ENCODE results near the gene BCO1.
"Not testable (repeated sequence)": the region's sequence is repeated elsewhere in the genome, so short reads cannot be mapped to it uniquely, and the experiment has no call there.

The BCO1 gene

DNA sequence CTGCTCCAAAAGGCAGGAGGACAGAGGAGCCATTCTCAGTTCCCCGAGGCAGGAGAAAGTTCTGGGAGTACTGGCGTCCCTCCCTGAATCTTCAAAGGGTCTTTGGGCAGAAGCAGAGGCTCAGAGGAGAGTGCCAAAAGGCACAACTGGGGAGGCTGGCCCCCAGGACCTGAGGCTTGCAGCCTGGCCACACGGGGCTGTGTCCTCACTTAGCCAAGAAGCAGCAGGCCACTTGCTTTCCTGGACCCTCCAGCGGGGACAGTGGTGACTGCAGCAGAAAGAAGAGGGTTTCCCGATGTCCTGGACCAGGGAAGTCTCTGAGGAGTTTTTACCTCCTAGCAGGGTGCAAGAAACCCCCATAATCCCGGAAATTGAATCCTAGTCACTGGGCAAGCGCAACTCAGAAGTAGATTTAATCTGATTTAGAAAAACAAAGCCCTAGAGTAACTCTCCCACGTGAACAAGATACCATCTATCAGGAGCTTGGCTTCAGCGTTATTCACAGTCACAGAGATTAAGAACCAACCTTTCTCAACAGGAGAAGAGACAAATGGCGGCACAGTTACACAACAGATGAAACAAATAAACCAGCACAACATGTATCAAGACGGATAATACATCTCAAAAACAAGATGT lies 25.5 kb upstream of the BCO1 start:
- Histone ChIP-seq H3K9ac (no peak overlapping the region), H3K27ac (no peak overlapping the region)

DNA sequence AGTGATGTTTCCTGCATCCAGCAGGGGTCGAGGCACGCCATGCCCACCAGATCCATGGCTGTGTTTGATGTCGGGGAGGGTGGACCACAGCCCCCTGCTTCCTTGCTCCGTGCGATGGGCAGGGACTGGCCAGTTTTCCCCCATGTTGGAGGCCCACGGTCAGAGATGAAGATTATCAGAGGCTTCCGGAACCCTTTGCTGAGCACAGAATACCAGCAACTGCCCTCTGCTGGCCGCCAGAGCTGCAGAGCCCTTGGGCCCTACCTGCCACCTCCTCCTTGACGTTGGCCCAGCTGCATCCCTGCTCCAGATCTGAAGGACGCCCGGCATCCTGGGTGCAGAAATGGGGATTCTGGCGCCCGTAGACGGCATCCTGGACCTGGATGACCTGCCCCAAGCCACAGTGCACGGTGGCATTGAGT lies 23.7 kb upstream of the BCO1 start:
- H3K4me2 ChIP-seq: no peak overlapping the region
- no peaks in the 10 kb centered on the region for H4K20me1 ChIP-seq
- peaks cover 0 to 4% (median 0%) of the 10 kb centered on the region in 10 experiments; a peak in 2 of 20 replicates for H3K4me1 ChIP-seq
- H3K9me3 ChIP-seq (replicated peaks in 1 of 11): no peaks in the 10 kb centered on the region
- no peak overlapping the region for H3K9ac ChIP-seq
- H3K27ac ChIP-seq: no peak overlapping the region
- TF ChIP-seq Cebpa-rat (IDR thresholded peaks at IDR 0.05): no peak
- no peak overlapping the region for H3K4me3 ChIP-seq
- no peaks in the 10 kb centered on the region for H3K27me3 ChIP-seq
- H3K36me3 ChIP-seq: no peaks in the 10 kb centered on the region

More for the DNA sequence above, 25.5 kb upstream of the BCO1 start:
- Histone ChIP-seq H3K4me2 (no peak overlapping the region), H3K36me3 (no peaks in the 10 kb centered on the region), H3K27me3 (no peaks in the 10 kb centered on the region), H4K20me1 (no peaks in the 10 kb centered on the region), H3K4me1 (peaks cover 0 to 4% (median 0%) of the 10 kb centered on the region in 10 experiments; a peak in 2 of 20 replicates), H3K4me3 (no peak overlapping the region), H3K9me3 (replicated peaks in 1 of 11) (no peaks in the 10 kb centered on the region)
- TF ChIP-seq Cebpa-rat (IDR thresholded peaks at IDR 0.05): no peak

- no peak for TF ChIP-seq Cebpa-rat (IDR thresholded peaks at IDR 0.05)
- H3K27me3 ChIP-seq: no peaks in the 10 kb centered on the region
These were observed 22.4 kb upstream of the BCO1 start for GRCh38 chr16:81216114-81216513.

DNA sequence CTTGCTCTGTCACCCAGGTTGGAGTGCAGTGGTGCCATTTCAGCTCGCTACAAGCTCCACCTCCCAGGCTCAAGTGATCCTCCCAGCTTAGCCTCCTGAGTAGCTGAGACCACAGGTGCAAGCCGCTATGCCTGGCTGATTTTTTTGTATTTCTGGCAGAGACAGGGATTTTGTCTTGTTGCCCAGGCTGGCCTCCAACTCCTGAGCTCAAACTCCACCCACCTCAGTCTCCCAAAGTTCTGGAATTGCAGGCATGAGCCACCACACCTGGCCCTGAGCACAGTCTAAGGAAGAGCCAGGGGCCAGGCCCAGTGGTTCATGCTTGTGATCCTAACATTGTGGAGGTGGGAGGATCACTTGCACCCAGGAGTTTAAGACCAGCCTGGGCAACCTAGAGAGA lies 21.8 kb upstream of the BCO1 start:
- H3K9me3 ChIP-seq (replicated peaks in 1 of 11): no peaks in the 10 kb centered on the region
- H3K4me3 ChIP-seq: no peak overlapping the region
- H3K27me3 ChIP-seq: no peaks in the 10 kb centered on the region
- TF ChIP-seq Cebpa-rat (IDR thresholded peaks at IDR 0.05): no peak
- no peaks in the 10 kb centered on the region for H4K20me1 ChIP-seq
- H3K27ac ChIP-seq: no peak overlapping the region
- H3K4me2 ChIP-seq: no peak overlapping the region
- no peak overlapping the region for H3K9ac ChIP-seq
- H3K36me3 ChIP-seq: no peaks in the 10 kb centered on the region
- no peaks in the 10 kb centered on the region for H3K4me1 ChIP-seq

More at GRCh38 chr16:81216114-81216513, 22.4 kb upstream of the BCO1 start:
- no peak overlapping the region for H3K4me2 ChIP-seq
- no peak overlapping the region for H3K4me3 ChIP-seq
- H3K36me3 ChIP-seq: no peaks in the 10 kb centered on the region
- peaks cover 0 to under 1% (median 0%) of the 10 kb centered on the region in 10 experiments; a peak in 1 of 20 replicates for H3K4me1 ChIP-seq
- no peak overlapping the region for H3K27ac ChIP-seq
- no peaks in the 10 kb centered on the region for H3K9me3 ChIP-seq (replicated peaks in 1 of 11)
- H4K20me1 ChIP-seq: no peaks in the 10 kb centered on the region
- H3K9ac ChIP-seq: no peak overlapping the region

- H3K27me3 ChIP-seq: no peaks in the 10 kb centered on the region
- TF ChIP-seq Cebpa-rat (IDR thresholded peaks at IDR 0.05): no peak
- H3K9ac ChIP-seq: no peak overlapping the region
- no peaks in the 10 kb centered on the region for H3K36me3 ChIP-seq
- no peaks in the 10 kb centered on the region for H3K4me1 ChIP-seq
- no peak overlapping the region for H3K27ac ChIP-seq
- no peak overlapping the region for H3K4me3 ChIP-seq
- no peaks in the 10 kb centered on the region for H3K9me3 ChIP-seq (replicated peaks in 1 of 11)
- H4K20me1 ChIP-seq: no peaks in the 10 kb centered on the region
- no peak overlapping the region for H3K4me2 ChIP-seq
These were observed 19.3 kb upstream of the BCO1 start for GRCh38 chr16:81219151-81219550.

GRCh38 chr16:81220349-81220748 lies 18.1 kb upstream of the BCO1 start:
- Histone ChIP-seq H3K4me1 (no peaks in the 10 kb centered on the region), H3K9me3 (replicated peaks in 1 of 11) (no peaks in the 10 kb centered on the region), H3K27ac (no peak overlapping the region), H4K20me1 (no peaks in the 10 kb centered on the region), H3K4me2 (no peak overlapping the region), H3K36me3 (no peaks in the 10 kb centered on the region), H3K4me3 (no peak overlapping the region), H3K27me3 (no peaks in the 10 kb centered on the region), H3K9ac (no peak overlapping the region)
- TF ChIP-seq Cebpa-rat (IDR thresholded peaks at IDR 0.05): no peak

- no peak overlapping the region for H3K4me3 ChIP-seq
- H3K27me3 ChIP-seq: no peaks in the 10 kb centered on the region
- H3K4me1 ChIP-seq: no peaks in the 10 kb centered on the region
- no peak for TF ChIP-seq Cebpa-rat (IDR thresholded peaks at IDR 0.05)
- no peaks in the 10 kb centered on the region for H3K9me3 ChIP-seq (replicated peaks in 1 of 11)
- no peak overlapping the region for H3K9ac ChIP-seq
- H3K4me2 ChIP-seq: no peak overlapping the region
- no peaks in the 10 kb centered on the region for H3K36me3 ChIP-seq
- no peak overlapping the region for H3K27ac ChIP-seq
- H4K20me1 ChIP-seq: no peaks in the 10 kb centered on the region
These were observed 16.8 kb upstream of the BCO1 start for GRCh38 chr16:81221731-81222130.

DNA sequence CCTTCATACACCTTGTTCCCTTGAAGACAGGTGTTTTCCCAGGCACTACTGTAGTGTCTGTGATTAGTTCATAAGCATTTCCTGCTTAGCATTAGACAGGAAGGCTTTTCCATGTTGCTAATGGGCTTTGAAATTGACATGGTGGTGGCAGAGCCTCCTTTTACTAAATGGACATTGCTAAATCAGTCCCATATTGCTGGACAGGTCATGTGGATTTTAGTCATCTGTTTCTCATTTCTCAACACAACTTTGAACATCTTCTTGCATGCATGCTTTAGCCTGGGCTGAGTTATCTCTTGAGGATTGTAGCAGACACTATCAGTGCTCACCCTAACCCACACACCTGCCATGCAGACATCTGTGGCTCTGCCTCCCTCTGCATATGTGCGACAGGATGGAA lies 13.7 kb upstream of the BCO1 start:
- no peak overlapping the region for H3K27ac ChIP-seq
- no peak overlapping the region for H3K4me2 ChIP-seq
- H3K9ac ChIP-seq: no peak overlapping the region
- H4K20me1 ChIP-seq: no peaks in the 10 kb centered on the region
- no peaks in the 10 kb centered on the region for H3K27me3 ChIP-seq
- H3K4me3 ChIP-seq: no peak overlapping the region
- no peaks in the 10 kb centered on the region for H3K4me1 ChIP-seq
- TF ChIP-seq Cebpa-rat (IDR thresholded peaks at IDR 0.05): no peak
- no peaks in the 10 kb centered on the region for H3K9me3 ChIP-seq (replicated peaks in 1 of 11)
- no peaks in the 10 kb centered on the region for H3K36me3 ChIP-seq

DNA sequence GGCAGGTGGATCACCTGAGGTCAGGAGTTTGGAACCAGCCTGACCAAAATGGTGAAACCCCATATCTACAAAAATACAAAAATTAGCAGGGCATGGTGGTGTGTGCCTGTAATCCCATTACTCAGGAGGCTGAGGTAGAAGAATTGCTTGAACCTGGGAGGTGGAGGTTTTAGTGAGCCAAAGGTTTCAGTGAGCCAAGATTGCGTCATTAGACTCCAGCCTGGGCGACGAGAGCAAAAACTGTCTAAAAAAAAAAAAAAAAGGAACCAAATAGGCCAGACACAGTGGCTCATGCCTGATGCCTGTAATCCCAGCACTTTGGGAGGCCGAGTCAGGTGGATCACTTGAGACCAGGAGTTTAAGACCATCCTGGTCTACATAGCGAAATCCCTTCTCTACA lies 12.8 kb upstream of the BCO1 start:
- H3K27ac ChIP-seq; H3K36me3 ChIP-seq; H4K20me1 ChIP-seq; H3K27me3 ChIP-seq; H3K4me1 ChIP-seq; H3K4me3 ChIP-seq; H3K9me3 ChIP-seq (replicated peaks in 1 of 11); H3K4me2 ChIP-seq; H3K9ac ChIP-seq: not testable (repeated sequence)

DNA sequence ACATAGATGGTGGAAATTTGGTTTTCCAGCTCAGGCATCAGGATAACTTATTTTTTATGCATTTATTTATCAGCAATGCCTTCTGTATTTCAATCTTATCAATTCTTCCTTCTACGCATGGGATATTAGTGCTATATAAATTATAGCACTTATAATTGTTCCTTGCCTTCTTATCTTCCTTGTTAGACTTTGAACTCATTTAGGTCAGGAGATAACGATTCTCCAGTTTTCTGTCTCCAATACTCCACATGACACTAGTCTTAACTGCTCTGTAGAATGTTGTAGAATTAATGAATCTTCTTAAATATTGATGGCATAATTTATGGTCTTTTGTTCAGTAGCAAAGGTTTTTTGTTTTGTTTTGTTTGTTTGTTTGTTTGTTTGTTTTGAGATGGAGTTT lies 10.7 kb upstream of the BCO1 start:
- no peak overlapping the region for H3K9ac ChIP-seq
- no peak overlapping the region for H3K4me3 ChIP-seq
- H4K20me1 ChIP-seq: no peaks in the 10 kb centered on the region
- no peak for TF ChIP-seq Cebpa-rat (IDR thresholded peaks at IDR 0.05)
- H3K27me3 ChIP-seq: no peaks in the 10 kb centered on the region
- H3K9me3 ChIP-seq (replicated peaks in 1 of 11): no peaks in the 10 kb centered on the region; a peak in 2 of 22 replicates
- no peaks in the 10 kb centered on the region for H3K4me1 ChIP-seq
- H3K27ac ChIP-seq: no peak overlapping the region
- H3K4me2 ChIP-seq: no peak overlapping the region
- H3K36me3 ChIP-seq: no peaks in the 10 kb centered on the region
